Colonic mucosa (tissue), 4 donors: Measurements from ENCODE around the gene KRTAP10-2. TPM values are rescaled to one million over a fixed set of nuclear protein-coding genes. Genes with fewer than 3 reads are reported as not detected.

Experiments
- DNase-seq: peaks from one replicate; pipeline ENCODE4 v3.0.0-alpha.2; 2020
- H3K27ac ChIP-seq: fragments of 200-600 bp; one replicate; pipeline ENCODE4 v1.8.0; 2021
- H3K27me3 ChIP-seq: fragments of 200-600 bp; one replicate; pipeline ENCODE4 v1.8.0; 2021
- H3K36me3 ChIP-seq: fragments of 200-600 bp; one replicate; pipeline ENCODE4 v1.8.0; 2021
- H3K4me1 ChIP-seq: fragments of 200-600 bp; one replicate; pipeline ENCODE4 v1.8.0; 2021; ENCODE audit warnings: mild to moderate bottlenecking
- H3K4me3 ChIP-seq: fragments of 200-600 bp; one replicate; pipeline ENCODE4 v1.8.0; 2021
- H3K9ac ChIP-seq, 2 donors: one replicate each; pipeline ENCODE4 v1.7.0; 2013; ENCODE audit warnings: control low read depth in 2 of 2, low read depth in 2 of 2, low read length in 2 of 2
- H3K9me3 ChIP-seq: fragments of 200-600 bp; one replicate; pipeline ENCODE4 v1.8.0; 2021
- CTCF ChIP-seq: fragments of 200-600 bp; IDR thresholded peaks from one replicate; pipeline ENCODE4 v1.8.0; 2022; ENCODE audit warnings: antibody characterized with exemption, mild to moderate bottlenecking
- intact Hi-C: fragments of 100-400 bp; cut with DNase I; formaldehyde crosslinking; loops from one replicate; pipeline ENCODE4 v1.14.1; 2022
- total RNA-seq, 2 donors: library from RNA; stranded (reverse); fragmentation: NEBNext Ultra II Directional in 1 of 2; extraction: Animal tissue kit (Norgen Biotek cat#: 25700) in 1 of 2; gene quantifications; one replicate each; pipeline ENCODE4 v1.2.1, GENCODE V29; 2021
- donor health status: healthy.
- donor health status: DM: no; HTN: no; CAD: no.
- donor health status: DM: no; HTN: no; CAD: no.

Gene KRTAP10-2
- total RNA-seq, 2 donors from 2014 or later, result not detected

GRCh38 chr21:44520326-44521300 lies 30.7 kb downstream of the KRTAP10-2 start:
- TF ChIP-seq CTCF, result no peak
- no peaks in the 10 kb centered on the region for H3K27me3 ChIP-seq
- no peaks in the 10 kb centered on the region for H3K36me3 ChIP-seq
- H3K9me3 ChIP-seq, result no peaks in the 10 kb centered on the region
- no peak overlapping the region for H3K9ac ChIP-seq
- no peaks in the 10 kb centered on the region for H3K4me1 ChIP-seq
- no peak overlapping the region for H3K4me3 ChIP-seq
- DNase-seq, result no peak
- no peak overlapping the region for H3K27ac ChIP-seq
- intact Hi-C loops, result no loop called here

- intact Hi-C loops, result no loop called here
- Histone ChIP-seq H3K27me3 (no peaks in the 10 kb centered on the region), H3K27ac (no peak overlapping the region), H3K4me1 (no peaks in the 10 kb centered on the region), H3K9ac (no peak overlapping the region), H3K9me3 (no peaks in the 10 kb centered on the region), H3K36me3 (no peaks in the 10 kb centered on the region), H3K4me3 (no peak overlapping the region)
- DNase-seq, result no peak
- no peak for TF ChIP-seq CTCF
Observed at GRCh38 chr21:44519346-44520325, 31.7 kb downstream of the KRTAP10-2 start.

- Histone ChIP-seq H3K9ac (no peak overlapping the region), H3K9me3 (no peaks in the 10 kb centered on the region), H3K27ac (no peak overlapping the region), H3K36me3 (no peaks in the 10 kb centered on the region), H3K4me1 (no peaks in the 10 kb centered on the region), H3K4me3 (no peak overlapping the region), H3K27me3 (no peaks in the 10 kb centered on the region)
- DNase-seq, result no peak
- no peak for TF ChIP-seq CTCF
- intact Hi-C loops, result no loop called here
Observed at GRCh38 chr21:44518686-44519085, 32.6 kb downstream of the KRTAP10-2 start.

GRCh38 chr21:44517175-44517899 lies 34.0 kb downstream of the KRTAP10-2 start:
- no peak for DNase-seq
- no peak overlapping the region for H3K9ac ChIP-seq
- no peak overlapping the region for H3K27ac ChIP-seq
- H3K4me1 ChIP-seq, result no peaks in the 10 kb centered on the region
- H3K27me3 ChIP-seq, result no peaks in the 10 kb centered on the region
- H3K4me3 ChIP-seq, result no peak overlapping the region
- no peak for TF ChIP-seq CTCF
- intact Hi-C loops, result no loop called here
- H3K9me3 ChIP-seq, result no peaks in the 10 kb centered on the region
- no peaks in the 10 kb centered on the region for H3K36me3 ChIP-seq

- DNase-seq, result no peak
- Histone ChIP-seq H3K27me3 (no peaks in the 10 kb centered on the region), H3K36me3 (no peaks in the 10 kb centered on the region), H3K9ac (no peak overlapping the region), H3K4me1 (no peaks in the 10 kb centered on the region), H3K4me3 (no peak overlapping the region), H3K9me3 (no peaks in the 10 kb centered on the region), H3K27ac (no peak overlapping the region)
- intact Hi-C loops, result no loop called here
- no peak for TF ChIP-seq CTCF
Observed at GRCh38 chr21:44516828-44517174, 34.5 kb downstream of the KRTAP10-2 start.
